Activated CD4-positive, alpha-beta T cell treated with anti-CD3 and anti-CD28 coated beads, Interleukin-2, Interleukin-6, amounts not matched to agents 100 ng/mL and 50 ng/mL, durations not matched to agents 16 hours and 8 hours (primary cell): Measurements from ENCODE around the gene P4HA3.

Experiments used
- DNase-seq: peaks from one replicate; pipeline ENCODE4 v3.0.0-alpha.2; 2020

The P4HA3 gene

DNA sequence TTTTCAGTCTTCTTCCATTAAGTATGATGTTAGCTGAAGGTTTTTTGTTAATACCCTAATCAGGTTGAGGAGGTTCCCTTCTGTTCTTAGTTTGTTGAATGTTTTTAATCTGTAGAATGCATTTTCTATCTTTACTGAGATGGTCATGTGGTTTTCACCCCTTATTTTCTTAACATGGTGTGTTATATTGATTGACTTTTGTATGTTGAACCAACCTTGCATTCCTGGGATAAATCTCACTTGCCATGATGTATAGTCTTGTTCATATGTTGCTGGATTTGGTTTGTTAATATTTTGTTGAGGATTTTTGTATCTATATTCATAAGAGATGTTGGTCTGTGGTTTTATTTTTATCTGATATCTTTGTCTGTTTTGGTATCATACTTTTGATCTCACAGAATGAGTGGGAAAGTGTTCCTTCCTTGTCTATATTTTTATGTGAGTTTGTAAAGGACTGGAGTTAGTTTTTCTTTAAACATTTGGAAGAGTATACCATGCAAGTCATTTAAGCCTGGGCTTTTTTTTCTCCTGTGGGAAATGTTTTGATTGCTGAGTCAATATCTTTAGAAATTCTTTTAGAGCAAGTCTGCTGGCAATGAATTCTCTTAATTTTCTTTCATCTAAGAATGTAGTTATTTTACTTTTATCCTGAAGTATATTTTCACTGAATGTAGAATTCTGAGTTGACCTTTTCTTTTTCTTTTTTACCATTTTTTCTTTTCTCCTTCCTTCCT lies 5.5 kb upstream of the P4HA3 start:
- no peak for DNase-seq

- DNase-seq: no peak
These were observed 886 bp upstream of the P4HA3 start for GRCh38 chr11:74312326-74312725.

- no peak for DNase-seq
These were observed 583 bp downstream of the P4HA3 start for GRCh38 chr11:74310857-74311256.

- no peak for DNase-seq
These were observed 4.0 kb downstream of the P4HA3 start for GRCh38 chr11:74307434-74307833.

GRCh38 chr11:74306435-74307175 lies 4.8 kb downstream of the P4HA3 start:
- no peak for DNase-seq

- DNase-seq: no peak
These were observed 12.4 kb downstream of the P4HA3 start for GRCh38 chr11:74299015-74299414.

DNA sequence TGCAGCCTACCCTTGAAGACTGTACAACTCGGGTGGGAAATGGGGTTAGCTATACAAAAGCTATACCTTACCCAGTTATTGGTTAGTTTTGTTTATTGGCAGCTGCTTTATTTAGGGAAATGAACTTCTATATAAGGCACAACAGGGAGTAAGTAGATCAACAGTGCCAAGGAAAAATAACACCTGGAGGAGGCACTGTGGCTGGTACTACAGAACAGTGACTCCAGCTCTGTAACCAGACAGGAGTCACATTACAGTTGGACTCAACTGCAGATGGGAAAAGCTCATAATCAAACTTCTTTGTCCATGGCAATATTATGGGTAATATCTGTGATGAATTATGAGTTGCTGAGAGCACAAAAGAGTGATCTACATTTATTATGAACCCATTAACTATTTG lies 14.0 kb downstream of the P4HA3 start:
- no peak for DNase-seq

DNA sequence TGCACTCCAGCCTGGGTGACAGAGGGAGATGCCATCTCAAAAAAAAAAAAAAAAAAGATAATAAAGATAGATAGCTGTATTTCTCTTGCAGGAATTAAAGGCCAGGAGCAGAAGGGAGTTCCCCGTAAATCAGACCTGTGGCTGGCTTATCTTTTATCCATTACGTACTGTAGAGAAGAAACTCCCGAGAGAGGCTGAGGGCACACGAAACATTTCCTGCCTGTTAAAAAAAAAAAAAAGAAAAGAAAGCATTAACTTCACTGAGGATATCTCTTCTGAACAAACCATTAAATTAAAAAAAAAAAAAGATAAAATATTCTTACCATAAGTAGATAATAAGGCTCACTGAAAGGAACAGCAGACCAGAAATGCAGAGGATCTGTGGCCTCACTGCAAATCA lies 22.5 kb downstream of the P4HA3 start:
- no peak for DNase-seq

GRCh38 chr11:74288161-74288560 lies 23.3 kb downstream of the P4HA3 start:
- DNase-seq: peak; percentile 24

- DNase-seq: no peak
These were observed 27.0 kb downstream of the P4HA3 start for GRCh38 chr11:74284466-74284865.

GRCh38 chr11:74283580-74284180 lies 27.8 kb downstream of the P4HA3 start:
- no peak for DNase-seq

- peak; percentile 5 for DNase-seq
These were observed 28.5 kb downstream of the P4HA3 start for GRCh38 chr11:74282914-74283371.

GRCh38 chr11:74282421-74282820 lies 29.0 kb downstream of the P4HA3 start:
- no peak for DNase-seq

GRCh38 chr11:74280494-74280893 lies 30.9 kb downstream of the P4HA3 start:
- no peak for DNase-seq

DNA sequence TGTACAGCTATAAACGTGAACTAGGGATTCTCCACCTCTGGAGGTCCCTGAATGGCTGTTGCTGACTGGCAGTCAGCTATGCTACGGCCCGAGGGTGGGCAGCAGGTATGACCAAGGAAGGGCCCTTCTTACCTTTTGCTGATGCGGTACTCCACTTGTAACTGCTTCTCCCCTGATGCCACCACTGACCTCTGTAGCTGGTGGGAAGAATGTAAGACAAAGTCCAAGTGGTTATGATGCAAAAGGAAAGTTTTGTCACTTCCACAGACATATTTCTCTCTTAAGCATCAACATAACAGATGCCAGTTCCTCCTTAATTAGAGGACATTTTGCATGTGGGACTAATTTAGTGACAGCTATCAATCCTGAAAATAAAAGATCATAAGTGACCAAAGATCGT lies 32.2 kb downstream of the P4HA3 start:
- no peak for DNase-seq

DNA sequence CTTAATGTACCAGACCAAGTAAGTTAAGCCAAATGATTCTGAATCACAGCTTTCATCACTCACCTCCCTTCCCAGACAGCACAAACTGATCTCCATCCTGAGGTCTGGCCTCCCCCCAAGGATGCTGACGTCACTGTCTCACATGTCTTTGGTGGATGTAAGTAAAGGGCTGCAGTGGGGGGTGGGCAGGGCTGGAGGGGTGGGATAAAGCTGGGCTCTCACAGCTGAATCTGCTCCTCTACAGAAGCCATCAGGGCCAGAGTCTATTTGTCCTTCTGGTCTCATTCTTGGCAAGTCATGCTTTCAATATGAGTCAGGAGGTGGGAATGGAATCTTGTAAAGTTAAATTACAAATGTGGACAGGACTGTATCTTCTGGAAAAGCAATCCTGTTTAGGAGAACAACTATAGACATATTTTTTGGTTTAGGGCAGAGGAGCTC lies 32.7 kb downstream of the P4HA3 start:
- no peak for DNase-seq

GRCh38 chr11:74278103-74278502 lies 33.3 kb downstream of the P4HA3 start:
- no peak for DNase-seq

- no peak for DNase-seq
These were observed 34.9 kb downstream of the P4HA3 start for GRCh38 chr11:74276581-74276980.

DNA sequence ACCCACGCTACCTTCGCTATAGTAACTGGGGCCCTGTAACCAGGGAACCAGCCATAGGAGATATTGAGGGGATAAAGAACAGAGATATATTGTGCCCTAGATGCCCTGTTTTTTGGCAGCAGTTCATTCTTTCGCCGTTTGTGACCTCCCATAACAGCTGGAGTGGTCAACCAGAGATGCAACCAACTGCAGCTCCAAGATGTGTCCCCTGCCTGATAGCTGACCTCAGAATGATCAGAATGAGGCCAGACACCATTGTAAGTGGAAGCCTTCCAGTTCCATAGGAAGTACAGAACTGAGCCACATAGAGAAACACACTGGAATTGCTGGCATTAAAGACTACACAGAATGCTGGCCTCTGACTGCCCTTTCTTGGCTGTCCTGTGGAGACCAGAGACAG lies 39.2 kb downstream of the P4HA3 start:
- no peak for DNase-seq

DNA sequence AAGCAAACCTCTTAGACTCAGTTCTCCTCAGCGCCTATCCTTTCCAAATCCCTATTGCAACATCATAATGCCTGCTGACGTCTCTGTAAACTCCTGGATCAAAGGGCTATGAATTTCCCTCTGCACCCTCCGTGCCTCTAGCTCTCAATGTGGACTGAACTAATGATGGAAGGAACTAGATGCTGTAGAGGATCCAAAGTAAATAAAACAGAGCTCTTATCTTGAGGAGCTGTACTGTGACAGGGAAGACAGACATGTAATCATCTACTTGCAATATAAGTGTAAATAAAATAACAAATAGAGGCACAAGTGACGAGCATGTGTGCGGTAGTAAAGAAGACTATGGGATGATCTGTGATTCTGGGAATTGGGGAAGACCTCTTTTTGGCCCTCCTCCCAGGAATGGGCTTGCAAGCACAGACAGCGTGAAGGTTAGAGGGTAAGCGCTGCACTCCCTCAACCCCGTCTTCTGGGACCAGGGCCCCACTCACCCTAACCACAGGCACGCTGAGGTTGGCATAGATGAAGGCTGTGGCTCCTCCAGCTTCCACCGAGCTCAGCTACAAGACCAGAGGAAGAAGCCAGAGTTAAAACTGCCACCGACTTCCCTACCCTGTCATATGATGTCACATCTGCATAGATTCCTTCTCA lies 42.2 kb downstream of the P4HA3 start:
- peak; percentile 30 for DNase-seq

GRCh38 chr11:74268456-74268855 lies 43.0 kb downstream of the P4HA3 start:
- DNase-seq: no peak

GRCh38 chr11:74267014-74267413 lies 44.4 kb downstream of the P4HA3 start:
- no peak for DNase-seq

GRCh38 chr11:74265256-74265655 lies 46.2 kb downstream of the P4HA3 start:
- no peak for DNase-seq
